ENCODE results near the gene RIMKLA. TPM values are rescaled to one million over a fixed set of nuclear protein-coding genes. Genes with fewer than 3 reads are reported as not detected.

RIMKLA gene
- polyA plus RNA-seq, 1 experiment: not detected

GRCh38 chr1:42420911-42421585, 40.5 kb downstream of the RIMKLA start:
- H3K27me3 ChIP-seq (ENCODE audit: control insufficient read depth, insufficient read depth, low read length): peaks cover 23% of the 10 kb centered on the region
- H3K27ac ChIP-seq (ENCODE audit: low read depth, low read length): peak overlapping the region; percentile 3
- POLR2A ChIA-PET: interaction anchor here (0.6 kb wide), 1 partner anchor 550 kb away, joined by 3 read pairs; no protein-coding TSS in a partner anchor
- DNase-seq (ENCODE audit: low read depth, low spot score): peak; percentile 42
- no peaks in the 10 kb centered on the region for H3K9me3 ChIP-seq (ENCODE audit: control insufficient read depth, insufficient read depth, low read length)
- H3K4me3 ChIP-seq (ENCODE audit: low read depth, low read length): no peak overlapping the region
- CTCF ChIA-PET: no interaction called here
- TF ChIP-seq, protein P1, sequence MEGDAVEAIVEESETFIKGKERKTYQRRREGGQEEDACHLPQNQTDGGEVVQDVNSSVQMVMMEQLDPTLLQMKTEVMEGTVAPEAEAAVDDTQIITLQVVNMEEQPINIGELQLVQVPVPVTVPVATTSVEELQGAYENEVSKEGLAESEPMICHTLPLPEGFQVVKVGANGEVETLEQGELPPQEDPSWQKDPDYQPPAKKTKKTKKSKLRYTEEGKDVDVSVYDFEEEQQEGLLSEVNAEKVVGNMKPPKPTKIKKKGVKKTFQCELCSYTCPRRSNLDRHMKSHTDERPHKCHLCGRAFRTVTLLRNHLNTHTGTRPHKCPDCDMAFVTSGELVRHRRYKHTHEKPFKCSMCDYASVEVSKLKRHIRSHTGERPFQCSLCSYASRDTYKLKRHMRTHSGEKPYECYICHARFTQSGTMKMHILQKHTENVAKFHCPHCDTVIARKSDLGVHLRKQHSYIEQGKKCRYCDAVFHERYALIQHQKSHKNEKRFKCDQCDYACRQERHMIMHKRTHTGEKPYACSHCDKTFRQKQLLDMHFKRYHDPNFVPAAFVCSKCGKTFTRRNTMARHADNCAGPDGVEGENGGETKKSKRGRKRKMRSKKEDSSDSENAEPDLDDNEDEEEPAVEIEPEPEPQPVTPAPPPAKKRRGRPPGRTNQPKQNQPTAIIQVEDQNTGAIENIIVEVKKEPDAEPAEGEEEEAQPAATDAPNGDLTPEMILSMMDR (IDR thresholded peaks at IDR 0.05; ENCODE audit: low read depth, low read length): no peak

- ChIA-PET POLR2A (no interaction called here), CTCF (no interaction called here)
- Histone ChIP-seq H3K9me3 (ENCODE audit: control insufficient read depth, insufficient read depth, low read length) (no peaks in the 10 kb centered on the region), H3K27me3 (ENCODE audit: control insufficient read depth, insufficient read depth, low read length) (peaks cover 23% of the 10 kb centered on the region), H3K27ac (ENCODE audit: low read depth, low read length) (no peak overlapping the region), H3K4me3 (ENCODE audit: low read depth, low read length) (no peak overlapping the region)
- TF ChIP-seq, protein P1 (IDR thresholded peaks at IDR 0.05; ENCODE audit: low read depth, low read length): no peak
- no peak for DNase-seq (ENCODE audit: low read depth, low spot score)
Observed at GRCh38 chr1:42422737-42423136, 42.1 kb downstream of the RIMKLA start.

DNA sequence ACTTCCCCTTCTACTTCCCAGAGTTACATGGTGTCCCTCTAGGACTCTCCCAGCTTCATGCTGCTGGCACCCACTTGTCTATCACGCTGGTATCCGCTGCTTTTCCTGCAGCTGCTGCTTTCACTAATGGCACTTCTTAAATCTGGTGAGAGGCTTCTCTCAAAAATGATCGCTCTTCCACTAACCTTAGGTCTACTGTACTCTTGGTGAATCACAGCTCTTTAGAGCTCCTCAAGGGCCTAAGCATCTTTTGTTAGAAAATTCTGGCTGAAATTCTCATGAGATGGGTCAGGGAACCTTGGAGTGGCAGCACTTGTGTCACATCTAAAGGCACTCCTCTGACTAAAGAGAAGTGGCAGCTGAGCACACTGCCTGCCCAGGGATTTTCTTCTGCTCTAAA, 43.1 kb downstream of the RIMKLA start:
- Histone ChIP-seq H3K27ac (ENCODE audit: low read depth, low read length) (no peak overlapping the region), H3K27me3 (ENCODE audit: control insufficient read depth, insufficient read depth, low read length) (peaks cover 23% of the 10 kb centered on the region), H3K4me3 (ENCODE audit: low read depth, low read length) (no peak overlapping the region), H3K9me3 (ENCODE audit: control insufficient read depth, insufficient read depth, low read length) (no peaks in the 10 kb centered on the region)
- no peak for DNase-seq (ENCODE audit: low read depth, low spot score)
- POLR2A ChIA-PET: no interaction called here
- TF ChIP-seq, protein P1 (IDR thresholded peaks at IDR 0.05; ENCODE audit: low read depth, low read length): no peak
- CTCF ChIA-PET: no interaction called here

DNA sequence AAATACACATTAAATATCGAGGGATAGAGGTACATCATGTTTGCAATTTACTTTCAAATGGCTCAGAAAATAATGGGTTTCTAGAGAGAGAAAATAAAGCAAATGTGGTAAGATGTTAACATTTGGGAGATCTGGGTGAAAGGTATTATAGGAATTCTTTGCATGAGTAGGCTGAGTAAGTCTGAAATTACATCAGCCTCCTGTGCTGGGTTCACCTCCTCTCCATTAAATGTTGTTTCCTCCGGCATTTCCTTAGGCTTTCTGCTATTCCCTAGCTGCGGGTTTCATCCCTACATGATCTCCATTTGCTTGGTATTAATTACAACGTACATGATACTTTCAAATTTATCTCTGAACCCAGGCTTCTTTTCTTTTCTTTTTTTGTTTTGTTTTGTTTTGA, 43.6 kb downstream of the RIMKLA start:
- DNase-seq (ENCODE audit: low read depth, low spot score): no peak
- ChIA-PET CTCF (no interaction called here), POLR2A (no interaction called here)
- TF ChIP-seq, protein P1 (IDR thresholded peaks at IDR 0.05; ENCODE audit: low read depth, low read length): no peak
- Histone ChIP-seq H3K27ac (ENCODE audit: low read depth, low read length) (no peak overlapping the region), H3K9me3 (ENCODE audit: control insufficient read depth, insufficient read depth, low read length) (no peaks in the 10 kb centered on the region), H3K4me3 (ENCODE audit: low read depth, low read length) (no peak overlapping the region), H3K27me3 (ENCODE audit: control insufficient read depth, insufficient read depth, low read length) (peaks cover 23% of the 10 kb centered on the region)

GRCh38 chr1:42427240-42427639, 46.6 kb downstream of the RIMKLA start:
- Histone ChIP-seq H3K27ac (ENCODE audit: low read depth, low read length) (no peak overlapping the region), H3K9me3 (ENCODE audit: control insufficient read depth, insufficient read depth, low read length) (no peaks in the 10 kb centered on the region), H3K4me3 (ENCODE audit: low read depth, low read length) (no peak overlapping the region), H3K27me3 (ENCODE audit: control insufficient read depth, insufficient read depth, low read length) (peaks cover 10% of the 10 kb centered on the region)
- ChIA-PET POLR2A (no interaction called here), CTCF (no interaction called here)
- TF ChIP-seq, protein P1 (IDR thresholded peaks at IDR 0.05; ENCODE audit: low read depth, low read length): no peak
- DNase-seq (ENCODE audit: low read depth, low spot score): no peak
